Jurkat, Clone E6-1 (cell line): ENCODE data around the gene MYO1A.
A peak's percentile ranks its signal among the peaks of the same experiment; 100 is the strongest.
"Not testable (repeated sequence)": the region's sequence is repeated elsewhere in the genome, so short reads cannot be mapped to it uniquely, and the experiment has no call there.

Experiments used
- DNase-seq: peaks from one replicate; pipeline ENCODE4 v3.0.0-alpha.2; 2011; ENCODE audit warnings: low read depth, low spot score
- H3K4me3 ChIP-seq: 2 replicates; pipeline ENCODE4 v1.5.1; 2011; ENCODE audit warnings: mild to moderate bottlenecking, low read length, control low read depth, moderate library complexity

The MYO1A gene

GRCh38 chr12:57053901-57054300, 4.0 kb upstream of the MYO1A start:
- DNase-seq, H3K4me3 ChIP-seq: not testable (repeated sequence)

- H3K4me3 ChIP-seq, DNase-seq: not testable (repeated sequence)
Measured at GRCh38 chr12:57053146-57053545, 3.2 kb upstream of the MYO1A start.

GRCh38 chr12:57051011-57051410, 1.1 kb upstream of the MYO1A start:
- DNase-seq = no peak
- H3K4me3 ChIP-seq = no peak overlapping the region

GRCh38 chr12:57049119-57049446, 846 bp downstream of the MYO1A start:
- no peak for DNase-seq
- H3K4me3 ChIP-seq = no peak overlapping the region

- peak; percentile 66 for DNase-seq
- H3K4me3 ChIP-seq = peak overlapping the region; percentile 42
Measured at GRCh38 chr12:57048423-57049118, 1.4 kb downstream of the MYO1A start.

GRCh38 chr12:57047981-57048380, 1.9 kb downstream of the MYO1A start:
- H3K4me3 ChIP-seq = peak overlapping the region; percentile 42
- no peak for DNase-seq

GRCh38 chr12:57046947-57047890, 2.7 kb downstream of the MYO1A start:
- peak overlapping the region; percentile 42 for H3K4me3 ChIP-seq
- peak; percentile 92 for DNase-seq

GRCh38 chr12:57046086-57046791, 3.7 kb downstream of the MYO1A start:
- DNase-seq = no peak
- H3K4me3 ChIP-seq = no peak overlapping the region

GRCh38 chr12:57044889-57045288, 5.0 kb downstream of the MYO1A start:
- H3K4me3 ChIP-seq = no peak overlapping the region
- DNase-seq = no peak

- no peak overlapping the region for H3K4me3 ChIP-seq
- DNase-seq = no peak
Measured at GRCh38 chr12:57044468-57044867, 5.5 kb downstream of the MYO1A start.

GRCh38 chr12:57042695-57043094, 7.2 kb downstream of the MYO1A start:
- no peak overlapping the region for H3K4me3 ChIP-seq
- DNase-seq = no peak

- DNase-seq = no peak
- H3K4me3 ChIP-seq = no peak overlapping the region
Measured at GRCh38 chr12:57040750-57041149, 9.2 kb downstream of the MYO1A start.

- DNase-seq = no peak
Measured at GRCh38 chr12:57040211-57040610, 9.7 kb downstream of the MYO1A start.

GRCh38 chr12:57039016-57039798, 10.7 kb downstream of the MYO1A start:
- H3K4me3 ChIP-seq = no peak overlapping the region
- DNase-seq = peak; percentile 69

More at GRCh38 chr12:57040211-57040610, 9.7 kb downstream of the MYO1A start:
- H3K4me3 ChIP-seq = no peak overlapping the region

GRCh38 chr12:57037264-57037663, 12.7 kb downstream of the MYO1A start:
- no peak for DNase-seq
- H3K4me3 ChIP-seq = no peak overlapping the region

- no peak overlapping the region for H3K4me3 ChIP-seq
- no peak for DNase-seq
Measured at GRCh38 chr12:57033431-57033830, 16.5 kb downstream of the MYO1A start.

- H3K4me3 ChIP-seq = no peak overlapping the region
- no peak for DNase-seq
Measured at GRCh38 chr12:57031789-57032188, 18.1 kb downstream of the MYO1A start.

GRCh38 chr12:57031138-57031725, 18.7 kb downstream of the MYO1A start:
- H3K4me3 ChIP-seq = peak overlapping the region; percentile 34
- peak; percentile 87 for DNase-seq

GRCh38 chr12:57029457-57029856, 20.5 kb downstream of the MYO1A start:
- no peak for DNase-seq
- no peak overlapping the region for H3K4me3 ChIP-seq
